Measurements from ENCODE around the gene PRKAG2.
"Not testable (repeated sequence)": the region's sequence is repeated elsewhere in the genome, so short reads cannot be mapped to it uniquely, and the experiment has no call there.

Gene PRKAG2

DNA sequence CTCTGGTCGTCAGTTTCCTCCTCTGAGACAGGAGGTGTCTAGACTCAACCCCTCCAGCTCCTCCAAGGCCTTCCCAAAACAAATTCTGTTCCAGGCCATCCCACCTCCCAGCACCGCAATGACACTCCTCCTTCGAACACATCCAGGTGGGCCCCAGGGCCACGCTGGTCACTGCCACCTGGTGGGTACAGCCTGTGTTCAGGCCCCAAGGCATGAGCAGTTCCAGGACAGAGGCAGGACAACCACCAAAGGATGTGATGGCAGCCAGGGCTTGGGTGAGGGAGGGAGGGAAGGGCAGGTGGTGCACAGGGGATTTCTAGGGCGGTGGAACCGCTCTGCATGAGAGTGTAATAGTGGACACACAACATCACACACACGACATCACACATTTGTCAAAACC, 76.5 kb downstream of the PRKAG2 start:
- Histone ChIP-seq H3K4me3 (ENCODE audit: low read depth, low read length, poor library complexity, severe bottlenecking) (no peak overlapping the region), H2AFZ (ENCODE audit: low read length) (no peak overlapping the region), H3F3A (ENCODE audit: insufficient read depth, low read length) (no peaks in the 10 kb centered on the region), H3K9me3 (ENCODE audit: low read length) (no peaks in the 10 kb centered on the region), H3K4me1 (ENCODE audit: insufficient read depth, low read length, severe bottlenecking) (no peaks in the 10 kb centered on the region), H3K27me3 (ENCODE audit: insufficient read depth, low read length) (peaks cover 20% of the 10 kb centered on the region), H3K79me2 (ENCODE audit: insufficient read depth, low read length) (no peaks in the 10 kb centered on the region), H3K9ac (ENCODE audit: low read length) (no peak overlapping the region), H4K20me1 (ENCODE audit: insufficient read depth, low read length) (no peaks in the 10 kb centered on the region), H3K4me2 (ENCODE audit: low read length) (no peak overlapping the region), H3K36me3 (ENCODE audit: insufficient read depth, low read length) (no peaks in the 10 kb centered on the region), H3K27ac (ENCODE audit: low read depth, low read length, poor library complexity, severe bottlenecking) (no peak overlapping the region), H3K9me2 (ENCODE audit: low read depth, low read length) (no peaks in the 10 kb centered on the region)
- TF ChIP-seq EZH2 (IDR thresholded peaks at IDR 0.05; ENCODE audit: borderline replicate concordance, low read length), result no peak
- TF ChIP-seq, protein P1, sequence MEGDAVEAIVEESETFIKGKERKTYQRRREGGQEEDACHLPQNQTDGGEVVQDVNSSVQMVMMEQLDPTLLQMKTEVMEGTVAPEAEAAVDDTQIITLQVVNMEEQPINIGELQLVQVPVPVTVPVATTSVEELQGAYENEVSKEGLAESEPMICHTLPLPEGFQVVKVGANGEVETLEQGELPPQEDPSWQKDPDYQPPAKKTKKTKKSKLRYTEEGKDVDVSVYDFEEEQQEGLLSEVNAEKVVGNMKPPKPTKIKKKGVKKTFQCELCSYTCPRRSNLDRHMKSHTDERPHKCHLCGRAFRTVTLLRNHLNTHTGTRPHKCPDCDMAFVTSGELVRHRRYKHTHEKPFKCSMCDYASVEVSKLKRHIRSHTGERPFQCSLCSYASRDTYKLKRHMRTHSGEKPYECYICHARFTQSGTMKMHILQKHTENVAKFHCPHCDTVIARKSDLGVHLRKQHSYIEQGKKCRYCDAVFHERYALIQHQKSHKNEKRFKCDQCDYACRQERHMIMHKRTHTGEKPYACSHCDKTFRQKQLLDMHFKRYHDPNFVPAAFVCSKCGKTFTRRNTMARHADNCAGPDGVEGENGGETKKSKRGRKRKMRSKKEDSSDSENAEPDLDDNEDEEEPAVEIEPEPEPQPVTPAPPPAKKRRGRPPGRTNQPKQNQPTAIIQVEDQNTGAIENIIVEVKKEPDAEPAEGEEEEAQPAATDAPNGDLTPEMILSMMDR (IDR thresholded peaks at IDR 0.05; ENCODE audit: low read length), result no peak

GRCh38 chr7:151799506-151799905, 77.4 kb downstream of the PRKAG2 start:
- Histone ChIP-seq H3K4me2 (ENCODE audit: low read length) (no peak overlapping the region), H3K9me3 (ENCODE audit: low read length) (no peaks in the 10 kb centered on the region), H3F3A (ENCODE audit: insufficient read depth, low read length) (no peaks in the 10 kb centered on the region), H3K9ac (ENCODE audit: low read length) (no peak overlapping the region), H3K27me3 (ENCODE audit: insufficient read depth, low read length) (peaks cover 13% of the 10 kb centered on the region), H3K4me1 (ENCODE audit: insufficient read depth, low read length, severe bottlenecking) (no peaks in the 10 kb centered on the region), H3K36me3 (ENCODE audit: insufficient read depth, low read length) (no peaks in the 10 kb centered on the region), H3K27ac (ENCODE audit: low read depth, low read length, poor library complexity, severe bottlenecking) (no peak overlapping the region), H3K4me3 (ENCODE audit: low read depth, low read length, poor library complexity, severe bottlenecking) (no peak overlapping the region), H3K9me2 (ENCODE audit: low read depth, low read length) (no peaks in the 10 kb centered on the region), H2AFZ (ENCODE audit: low read length) (no peak overlapping the region), H4K20me1 (ENCODE audit: insufficient read depth, low read length) (no peaks in the 10 kb centered on the region), H3K79me2 (ENCODE audit: insufficient read depth, low read length) (no peaks in the 10 kb centered on the region)
- TF ChIP-seq, protein P1 (IDR thresholded peaks at IDR 0.05; ENCODE audit: low read length), result no peak
- TF ChIP-seq EZH2 (IDR thresholded peaks at IDR 0.05; ENCODE audit: borderline replicate concordance, low read length), result no peak

- H3K27me3 ChIP-seq (ENCODE audit: insufficient read depth, low read length), result peaks cover 8% of the 10 kb centered on the region; the same call in 1 of the 2 replicates
- H3F3A ChIP-seq (ENCODE audit: insufficient read depth, low read length), result no peaks in the 10 kb centered on the region
- H3K4me1 ChIP-seq (ENCODE audit: insufficient read depth, low read length, severe bottlenecking), result no peaks in the 10 kb centered on the region
- no peaks in the 10 kb centered on the region for H3K9me3 ChIP-seq (ENCODE audit: low read length)
- no peaks in the 10 kb centered on the region for H3K36me3 ChIP-seq (ENCODE audit: insufficient read depth, low read length)
- no peak overlapping the region for H2AFZ ChIP-seq (ENCODE audit: low read length)
- H3K79me2 ChIP-seq (ENCODE audit: insufficient read depth, low read length), result no peaks in the 10 kb centered on the region
- no peak overlapping the region for H3K27ac ChIP-seq (ENCODE audit: low read depth, low read length, poor library complexity, severe bottlenecking)
- no peaks in the 10 kb centered on the region for H4K20me1 ChIP-seq (ENCODE audit: insufficient read depth, low read length)
- H3K9ac ChIP-seq (ENCODE audit: low read length), result no peak overlapping the region
- no peak for TF ChIP-seq EZH2 (IDR thresholded peaks at IDR 0.05; ENCODE audit: borderline replicate concordance, low read length)
- TF ChIP-seq, protein P1 (IDR thresholded peaks at IDR 0.05; ENCODE audit: low read length), result no peak
- H3K4me2 ChIP-seq (ENCODE audit: low read length), result no peak overlapping the region
- no peak overlapping the region for H3K4me3 ChIP-seq (ENCODE audit: low read depth, low read length, poor library complexity, severe bottlenecking)
- H3K9me2 ChIP-seq (ENCODE audit: low read depth, low read length), result no peaks in the 10 kb centered on the region
Measured at GRCh38 chr7:151798851-151799448, 78.0 kb downstream of the PRKAG2 start.

DNA sequence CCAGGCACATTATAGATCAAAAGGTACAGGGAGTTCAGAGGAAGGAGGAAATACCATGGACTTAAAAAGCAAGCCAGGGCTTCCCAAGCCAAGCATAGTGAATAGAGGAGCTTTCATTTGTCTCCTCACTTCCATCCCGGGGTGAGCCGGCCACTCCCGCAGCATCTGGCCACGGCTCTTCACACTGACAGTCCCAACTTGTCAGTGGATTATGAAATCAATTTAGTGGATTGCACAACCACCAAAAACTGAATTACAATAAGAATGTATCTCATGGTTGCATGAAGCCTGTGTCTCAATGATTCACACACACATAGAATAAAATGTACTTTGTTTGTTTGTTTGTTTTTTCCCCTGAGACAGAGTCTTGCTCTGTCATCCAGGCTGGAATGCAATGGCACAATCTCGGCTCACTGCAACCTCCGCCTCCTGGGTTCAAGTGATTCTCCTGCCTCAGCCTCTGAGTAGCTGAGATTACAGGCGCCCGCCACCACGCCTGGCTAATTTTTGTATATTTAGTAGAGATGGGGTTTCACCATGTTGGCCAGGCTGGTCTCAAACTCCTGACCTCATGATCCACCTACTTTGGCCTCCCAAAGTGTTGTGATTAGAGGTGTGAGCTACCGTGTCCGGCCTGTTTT, 79.1 kb downstream of the PRKAG2 start:
- H3K27ac ChIP-seq (ENCODE audit: low read depth, low read length, poor library complexity, severe bottlenecking); H3K9ac ChIP-seq (ENCODE audit: low read length): not testable (repeated sequence)

More for the DNA sequence above, 79.1 kb downstream of the PRKAG2 start:
- H3K9me3 ChIP-seq (ENCODE audit: low read length); H3K9me2 ChIP-seq (ENCODE audit: low read depth, low read length); H3F3A ChIP-seq (ENCODE audit: insufficient read depth, low read length); H3K4me2 ChIP-seq (ENCODE audit: low read length); H4K20me1 ChIP-seq (ENCODE audit: insufficient read depth, low read length); H3K4me1 ChIP-seq (ENCODE audit: insufficient read depth, low read length, severe bottlenecking); H2AFZ ChIP-seq (ENCODE audit: low read length); H3K36me3 ChIP-seq (ENCODE audit: insufficient read depth, low read length); H3K4me3 ChIP-seq (ENCODE audit: low read depth, low read length, poor library complexity, severe bottlenecking); H3K79me2 ChIP-seq (ENCODE audit: insufficient read depth, low read length); H3K27me3 ChIP-seq (ENCODE audit: insufficient read depth, low read length): not testable (repeated sequence)

All from OCI-LY1 (cell line).